ENCODE measurements around the gene ACTA2.

ACTA2 gene

GRCh38 chr10:88890681-88891381 is 61.7 kb downstream of the ACTA2 start:
- no peak for DNase-seq (ENCODE audit: low spot score)
- TF ChIP-seq CTCF (IDR thresholded peaks at IDR 0.05) = no peak
- Histone ChIP-seq H3K4me3 (no peak overlapping the region), H3K27ac (no peak overlapping the region)

GRCh38 chr10:88889559-88890337 is 62.8 kb downstream of the ACTA2 start:
- no peak overlapping the region for H3K27ac ChIP-seq
- DNase-seq (ENCODE audit: low spot score) = no peak
- no peak for TF ChIP-seq CTCF (IDR thresholded peaks at IDR 0.05)
- no peak overlapping the region for H3K4me3 ChIP-seq

- Histone ChIP-seq H3K27ac (no peak overlapping the region), H3K4me3 (no peak overlapping the region)
- no peak for TF ChIP-seq CTCF (IDR thresholded peaks at IDR 0.05)
- DNase-seq (ENCODE audit: low spot score) = no peak
These were observed 63.6 kb downstream of the ACTA2 start for GRCh38 chr10:88888810-88889445.

- TF ChIP-seq CTCF (IDR thresholded peaks at IDR 0.05) = no peak
- DNase-seq (ENCODE audit: low spot score) = no peak
- Histone ChIP-seq H3K27ac (no peak overlapping the region), H3K4me3 (no peak overlapping the region)
These were observed 66.0 kb downstream of the ACTA2 start for GRCh38 chr10:88886557-88886956.

All from coronary artery (tissue), 2 donors.